Smooth muscle cell of the pulmonary artery (primary cell): ENCODE measurements around the gene OGA. TPM values are rescaled to one million over a fixed set of nuclear protein-coding genes. Genes with fewer than 3 reads are reported as not detected.

Experiments used
- total RNA-seq: library from RNA; depleted of rRNA; stranded (reverse); fragments of >200 nt; gene quantifications from 2 replicates; pipeline ENCODE4 v1.2.3, GENCODE V29; 2014

Gene OGA
- total RNA-seq: 86.7 and 118 TPM in 2 replicates

DNA sequence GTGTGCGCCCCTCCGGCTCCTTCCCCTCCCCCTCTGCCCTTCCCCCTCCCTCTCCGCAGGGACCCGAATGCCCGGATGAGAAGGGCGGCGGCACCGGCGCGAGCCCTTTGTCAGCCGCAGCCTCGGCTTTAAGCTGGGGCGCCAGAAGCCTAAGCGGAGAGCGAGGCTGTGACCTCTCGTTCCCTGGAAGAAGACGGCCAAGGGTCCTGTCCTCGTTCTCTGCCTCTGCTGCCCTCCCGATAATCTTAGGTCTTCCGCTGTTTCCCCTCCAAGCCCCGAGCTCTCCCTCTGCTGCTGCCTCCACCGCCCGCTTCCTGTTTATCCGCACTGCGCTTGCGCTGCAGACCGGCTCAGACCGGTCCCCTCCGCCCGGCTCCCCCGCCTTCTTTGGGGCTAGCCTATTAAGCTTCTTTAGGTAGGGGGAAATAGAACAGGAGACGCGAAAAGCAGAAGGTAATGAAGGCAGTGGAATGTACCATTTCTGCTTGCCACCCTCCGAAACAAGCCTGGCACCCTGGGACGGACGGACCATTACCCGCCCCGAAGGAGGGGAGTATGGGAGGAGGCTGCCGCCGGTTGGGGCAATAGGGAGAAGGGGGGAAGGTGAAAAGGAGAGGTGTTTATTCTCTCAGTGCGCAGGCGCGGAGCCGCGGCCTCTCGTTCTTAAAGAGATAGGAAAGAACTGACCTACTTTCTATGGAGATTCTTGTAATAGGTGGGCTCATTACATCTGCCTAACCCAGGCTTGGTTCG lies at the start of gene OGA:
TSS of gene OGA (minus strand) at position 326 of the 753 bp plus-strand sequence. CDS start 422 bp downstream, outside the sequence.

GRCh38 chr10:101843032-101844021 lies 25.1 kb upstream of the OGA start, which contains the start of gene KCNIP2:
Gene KCNIP2 (minus strand): TSS chr10:101843800. CDS start chr10:101843568, 232 bp downstream.

GRCh38 chr10:101782811-101783735 lies 35.2 kb downstream of the OGA start, which contains the start of gene NPM3:
Gene NPM3 (minus strand): TSS chr10:101783446. CDS start chr10:101783390, 56 bp downstream.

GRCh38 chr10:101775273-101776160 lies 42.7 kb downstream of the OGA start, which contains the start of gene FGF8:
Gene FGF8 (minus strand): TSS chr10:101776114. CDS start chr10:101775900, 214 bp downstream.

Other genes with a start within 250 kb of the OGA start
- gene POLL, start 230.2 kb downstream of the OGA start, total RNA-seq: 13.1 and 16.5 TPM in 2 replicates
- 28.9 and 30.9 TPM in 2 replicates for gene DPCD, start 230.1 kb downstream of the OGA start, total RNA-seq
- 31.0 and 32.0 TPM in 2 replicates for gene FBXW4, start 123.3 kb downstream of the OGA start, total RNA-seq
- not detected in 2 replicates for gene FGF8, start 42.3 kb downstream of the OGA start, total RNA-seq
- 43.5 and 57.5 TPM in 2 replicates for gene NPM3, start 35.0 kb downstream of the OGA start, total RNA-seq
- gene KCNIP2, start 25.4 kb upstream of the OGA start, total RNA-seq: 1.5 and 1.8 TPM in 2 replicates
- 11.2 and 11.7 TPM in 2 replicates for gene ARMH3, start 237.7 kb upstream of the OGA start, total RNA-seq
- 31.1 and 34.6 TPM in 2 replicates for gene HPS6, start 246.9 kb upstream of the OGA start, total RNA-seq